Lower lobe of right lung (tissue), 2 donors: ENCODE data around the gene ANKRD10. TPM values are rescaled to one million over a fixed set of nuclear protein-coding genes. Genes with fewer than 3 reads are reported as not detected.
"Not testable (repeated sequence)": the region's sequence is repeated elsewhere in the genome, so short reads cannot be mapped to it uniquely, and the experiment has no call there.

Experiments
- ATAC-seq, 2 donors: fragments of 200-7000 bp; cut with Tn5 transposase; one replicate each; pipeline ENCODE4 v1.9.1; 2020 to 2022; ENCODE audit warnings: mild to moderate bottlenecking in 2 of 2, moderate library complexity in 2 of 2
- DNase-seq: peaks from one replicate; pipeline ENCODE4 v3.0.0-alpha.2; 2020
- H3K27ac ChIP-seq: fragments of 200-600 bp; one replicate; pipeline ENCODE4 v1.8.0; 2022
- H3K27me3 ChIP-seq: fragments of 200-600 bp; one replicate; pipeline ENCODE4 v1.8.0; 2022; ENCODE audit warnings: low read depth
- H3K36me3 ChIP-seq: fragments of 200-600 bp; one replicate; pipeline ENCODE4 v1.8.0; 2022; ENCODE audit warnings: mild to moderate bottlenecking
- H3K4me1 ChIP-seq: fragments of 200-600 bp; one replicate; pipeline ENCODE4 v1.8.0; 2022
- H3K4me3 ChIP-seq: fragments of 200-600 bp; one replicate; pipeline ENCODE4 v1.8.0; 2022; ENCODE audit warnings: mild to moderate bottlenecking
- H3K9me3 ChIP-seq: fragments of 200-600 bp; one replicate; pipeline ENCODE4 v1.8.0; 2022
- CTCF ChIP-seq: fragments of 200-600 bp; IDR thresholded peaks from one replicate; pipeline ENCODE4 v1.8.0; 2022; ENCODE audit warnings: antibody characterized with exemption, mild to moderate bottlenecking
- intact Hi-C: fragments of 100-400 bp; cut with DNase I; formaldehyde crosslinking; loops from one replicate; pipeline ENCODE4 v1.11.0; 2022
- total RNA-seq: library from RNA; stranded (reverse); fragmentation: NEBNext Ultra II Directional; extraction: Animal tissue kit (Norgen Biotek cat#: 25700); gene quantifications from one replicate; pipeline ENCODE4 v1.2.1, GENCODE V29; 2021
- donor health status: DM: no; HTN: yes; CAD: no; lungs with severe emphysema.

The ANKRD10 gene
- total RNA-seq, 1 donor from 2014 or later = 132 TPM

DNA sequence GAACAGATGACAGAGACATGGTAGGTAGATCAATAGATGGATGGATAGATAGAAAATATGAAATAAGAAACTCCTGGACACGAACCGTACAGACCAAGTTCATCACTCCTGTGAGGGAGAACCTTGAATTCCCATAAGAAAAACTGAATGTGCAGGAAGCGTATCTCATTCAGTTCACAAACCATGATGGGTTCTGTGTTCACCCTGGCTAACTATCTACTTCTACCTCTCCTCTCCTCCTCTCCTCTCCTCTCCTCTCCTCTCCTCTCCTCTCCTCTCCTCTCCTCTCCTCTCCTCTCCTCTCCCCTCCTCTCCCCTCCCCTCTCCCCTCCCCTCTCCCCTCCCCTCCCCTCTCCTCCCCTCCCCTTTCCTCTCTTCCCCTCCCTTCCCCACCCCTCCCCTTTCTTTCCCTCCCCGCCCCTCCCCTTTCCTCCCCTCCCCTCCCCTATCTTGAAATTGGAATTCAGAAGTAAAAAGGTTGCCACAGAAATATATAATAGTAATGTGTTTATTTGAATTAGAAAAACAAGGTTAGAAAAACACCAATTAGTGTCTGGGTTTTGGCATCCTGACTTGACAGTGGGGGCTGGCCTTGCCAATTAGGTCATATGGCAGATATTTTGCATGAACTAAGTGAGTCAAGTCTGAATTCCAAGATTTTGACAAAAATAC, 75.9 kb downstream of the ANKRD10 start:
- H3K27me3 ChIP-seq = peaks cover 12% of the 10 kb centered on the region
- no peaks in the 10 kb centered on the region for H3K9me3 ChIP-seq
- ATAC-seq (no peak), DNase-seq (no peak)
- no peak overlapping the region for H3K27ac ChIP-seq
- no peaks in the 10 kb centered on the region for H3K36me3 ChIP-seq
- no peak for TF ChIP-seq CTCF
- intact Hi-C loops = no loop called here
- H3K4me1 ChIP-seq = no peaks in the 10 kb centered on the region
- no peak overlapping the region for H3K4me3 ChIP-seq

- Histone ChIP-seq H3K27me3 (peaks cover 5% of the 10 kb centered on the region), H3K36me3 (no peaks in the 10 kb centered on the region), H3K9me3 (no peaks in the 10 kb centered on the region), H3K4me3 (no peak overlapping the region), H3K4me1 (no peaks in the 10 kb centered on the region), H3K27ac (no peak overlapping the region)
- intact Hi-C loops = no loop called here
- ATAC-seq (no peak), DNase-seq (no peak)
- no peak for TF ChIP-seq CTCF
These were observed 76.8 kb downstream of the ANKRD10 start for GRCh38 chr13:110838116-110838515.

- H3K4me3 ChIP-seq, intact Hi-C loops, H3K36me3 ChIP-seq, H3K27ac ChIP-seq, H3K4me1 ChIP-seq, H3K27me3 ChIP-seq, H3K9me3 ChIP-seq, DNase-seq, ATAC-seq: not testable (repeated sequence)
These were observed 77.3 kb downstream of the ANKRD10 start for GRCh38 chr13:110837397-110838061.

- Histone ChIP-seq H3K36me3 (no peaks in the 10 kb centered on the region), H3K27ac (no peak overlapping the region), H3K9me3 (no peaks in the 10 kb centered on the region), H3K4me3 (no peak overlapping the region), H3K27me3 (no peaks in the 10 kb centered on the region), H3K4me1 (no peaks in the 10 kb centered on the region)
- ATAC-seq (no peak), DNase-seq (no peak)
- intact Hi-C loops = no loop called here
- no peak for TF ChIP-seq CTCF
These were observed 78.3 kb downstream of the ANKRD10 start for GRCh38 chr13:110836605-110836903.

- Histone ChIP-seq H3K9me3 (no peaks in the 10 kb centered on the region), H3K4me3 (no peak overlapping the region), H3K27me3 (no peaks in the 10 kb centered on the region), H3K36me3 (no peaks in the 10 kb centered on the region), H3K4me1 (no peaks in the 10 kb centered on the region), H3K27ac (no peak overlapping the region)
- ATAC-seq = no peak
- TF ChIP-seq CTCF = no peak
- intact Hi-C loops = no loop called here
- DNase-seq = no peak
These were observed 78.9 kb downstream of the ANKRD10 start for GRCh38 chr13:110835721-110836604.

- no peak for DNase-seq
- H3K36me3 ChIP-seq = no peaks in the 10 kb centered on the region
- H3K4me1 ChIP-seq = no peaks in the 10 kb centered on the region
- intact Hi-C loops = no loop called here
- no peaks in the 10 kb centered on the region for H3K9me3 ChIP-seq
- no peak overlapping the region for H3K4me3 ChIP-seq
- H3K27ac ChIP-seq = no peak overlapping the region
- no peak for TF ChIP-seq CTCF
- no peak for ATAC-seq
- no peaks in the 10 kb centered on the region for H3K27me3 ChIP-seq
These were observed 80.3 kb downstream of the ANKRD10 start for GRCh38 chr13:110834572-110834971.
